ENCODE results near the gene VSTM2L.

DNA sequence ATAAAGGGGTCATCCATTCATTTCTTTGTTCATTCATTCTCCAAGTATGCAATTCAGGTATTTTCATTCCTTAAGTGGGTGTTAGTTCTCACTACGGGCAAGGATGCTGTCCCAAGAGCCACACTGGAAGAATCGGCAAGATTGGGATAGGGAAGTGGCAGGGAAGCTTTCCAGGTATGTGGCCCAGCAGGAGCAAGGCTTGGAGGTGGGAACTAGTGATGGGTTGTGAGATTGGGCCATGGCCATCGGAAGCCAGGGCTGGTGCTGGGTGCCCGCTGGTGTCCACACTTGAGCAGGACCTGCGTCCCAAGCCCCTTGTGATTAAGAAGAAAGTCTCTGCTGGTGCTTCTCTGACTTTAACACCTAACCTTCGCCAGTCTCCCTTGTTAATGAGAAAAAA, 15.1 kb downstream of the VSTM2L start:
- TF ChIP-seq POLR2AphosphoS5 (IDR thresholded peaks at IDR 0.05; ENCODE audit: low read depth, low read length), result no peak
- TF ChIP-seq TAF1 (IDR thresholded peaks at IDR 0.05; ENCODE audit: borderline replicate concordance, low read depth, low read length), result no peak

Measured in GM12892 (cell line).